Gastrocnemius medialis (tissue), 4 donors: Measurements from ENCODE around the gene CSNK2A1.

ENCODE experiments used
- CTCF ChIP-seq, 5 experiments: fragments of 450-650 bp in 3 of 5; fragments of 200-600 bp in 2 of 5; sonication (generic) in 2 of 5; IDR thresholded peaks in 4 of 5; conservative IDR thresholded peaks in 1 of 5; 1 replicate in 4 of 5; 2 replicates in 1 of 5; pipeline ENCODE4 v1.5.1; 2016 to 2019; ENCODE audit warnings: antibody characterized with exemption in 5 of 5, mild to moderate bottlenecking in 3 of 5, moderate library complexity in 3 of 5
- POLR2A ChIP-seq, 2 donors: fragments of 450-650 bp; IDR thresholded peaks; one replicate each; pipeline ENCODE4 v1.6.1; 2017; ENCODE audit warnings: antibody characterized with exemption in 2 of 2, mild to moderate bottlenecking in 2 of 2, moderate library complexity in 2 of 2

GRCh38 chr20:533526-533925 is 10.1 kb downstream of the CSNK2A1 start:
- no peak for TF ChIP-seq CTCF (IDR thresholded peaks at IDR 0.05 in 4 of 5, conservative IDR thresholded peaks at IDR 0.05 in 1 of 5)
- TF ChIP-seq POLR2A (IDR thresholded peaks at IDR 0.05): no peak
